Esophagus squamous epithelium (tissue), 4 donors: ENCODE measurements around the gene TM4SF5.

ENCODE experiments used
- POLR2A ChIP-seq, 4 donors: fragments of 450-650 bp; IDR thresholded peaks; one replicate each; pipeline ENCODE4 v1.6.1; 2017; ENCODE audit warnings: antibody characterized with exemption in 4 of 4, mild to moderate bottlenecking in 4 of 4, moderate library complexity in 3 of 4
- TF ChIP-seq, protein P1 (sequence below), 6 experiments: fragments of 450-650 bp in 4 of 6; fragments of 200-600 bp in 2 of 6; sonication (generic) in 2 of 6; IDR thresholded peaks; one replicate each; pipeline ENCODE4 v1.5.1; 2016 to 2019; ENCODE audit warnings: antibody characterized with exemption in 6 of 6, mild to moderate bottlenecking in 4 of 6, moderate library complexity in 4 of 6

DNA sequence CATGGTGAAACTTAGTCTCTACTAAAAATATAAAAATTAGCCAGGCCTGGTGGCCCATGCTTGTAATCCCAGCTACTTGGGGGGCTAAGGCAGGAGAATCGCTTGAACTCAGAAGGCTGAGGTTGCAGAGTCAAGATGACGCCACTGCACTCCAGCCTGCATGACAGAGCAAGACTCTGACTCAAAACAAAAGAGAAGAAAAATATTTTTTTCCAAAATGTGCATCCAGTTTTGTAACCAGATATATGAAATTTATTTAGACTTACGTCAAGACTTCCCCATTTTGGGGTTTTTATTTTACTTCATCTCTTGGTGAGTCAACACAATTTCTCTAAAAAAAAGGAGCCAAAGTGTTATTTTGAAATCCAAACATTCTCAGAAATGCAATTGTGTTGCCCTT, 5.5 kb upstream of the TM4SF5 start:
- TF ChIP-seq, protein P1, sequence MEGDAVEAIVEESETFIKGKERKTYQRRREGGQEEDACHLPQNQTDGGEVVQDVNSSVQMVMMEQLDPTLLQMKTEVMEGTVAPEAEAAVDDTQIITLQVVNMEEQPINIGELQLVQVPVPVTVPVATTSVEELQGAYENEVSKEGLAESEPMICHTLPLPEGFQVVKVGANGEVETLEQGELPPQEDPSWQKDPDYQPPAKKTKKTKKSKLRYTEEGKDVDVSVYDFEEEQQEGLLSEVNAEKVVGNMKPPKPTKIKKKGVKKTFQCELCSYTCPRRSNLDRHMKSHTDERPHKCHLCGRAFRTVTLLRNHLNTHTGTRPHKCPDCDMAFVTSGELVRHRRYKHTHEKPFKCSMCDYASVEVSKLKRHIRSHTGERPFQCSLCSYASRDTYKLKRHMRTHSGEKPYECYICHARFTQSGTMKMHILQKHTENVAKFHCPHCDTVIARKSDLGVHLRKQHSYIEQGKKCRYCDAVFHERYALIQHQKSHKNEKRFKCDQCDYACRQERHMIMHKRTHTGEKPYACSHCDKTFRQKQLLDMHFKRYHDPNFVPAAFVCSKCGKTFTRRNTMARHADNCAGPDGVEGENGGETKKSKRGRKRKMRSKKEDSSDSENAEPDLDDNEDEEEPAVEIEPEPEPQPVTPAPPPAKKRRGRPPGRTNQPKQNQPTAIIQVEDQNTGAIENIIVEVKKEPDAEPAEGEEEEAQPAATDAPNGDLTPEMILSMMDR (IDR thresholded peaks at IDR 0.05), result no peak
- no peak for TF ChIP-seq POLR2A (IDR thresholded peaks at IDR 0.05)
